GM21737 (cell line): ENCODE results near the gene DHRS3.

Experiments
- ATAC-seq: cut with Tn5 transposase; IDR thresholded peaks from one replicate; pipeline ENCODE4 v1.9.1; 2021; ENCODE audit warnings: mild to moderate bottlenecking, moderate library complexity; ENCODE audit not compliant: unreplicated experiment

The DHRS3 gene

DNA sequence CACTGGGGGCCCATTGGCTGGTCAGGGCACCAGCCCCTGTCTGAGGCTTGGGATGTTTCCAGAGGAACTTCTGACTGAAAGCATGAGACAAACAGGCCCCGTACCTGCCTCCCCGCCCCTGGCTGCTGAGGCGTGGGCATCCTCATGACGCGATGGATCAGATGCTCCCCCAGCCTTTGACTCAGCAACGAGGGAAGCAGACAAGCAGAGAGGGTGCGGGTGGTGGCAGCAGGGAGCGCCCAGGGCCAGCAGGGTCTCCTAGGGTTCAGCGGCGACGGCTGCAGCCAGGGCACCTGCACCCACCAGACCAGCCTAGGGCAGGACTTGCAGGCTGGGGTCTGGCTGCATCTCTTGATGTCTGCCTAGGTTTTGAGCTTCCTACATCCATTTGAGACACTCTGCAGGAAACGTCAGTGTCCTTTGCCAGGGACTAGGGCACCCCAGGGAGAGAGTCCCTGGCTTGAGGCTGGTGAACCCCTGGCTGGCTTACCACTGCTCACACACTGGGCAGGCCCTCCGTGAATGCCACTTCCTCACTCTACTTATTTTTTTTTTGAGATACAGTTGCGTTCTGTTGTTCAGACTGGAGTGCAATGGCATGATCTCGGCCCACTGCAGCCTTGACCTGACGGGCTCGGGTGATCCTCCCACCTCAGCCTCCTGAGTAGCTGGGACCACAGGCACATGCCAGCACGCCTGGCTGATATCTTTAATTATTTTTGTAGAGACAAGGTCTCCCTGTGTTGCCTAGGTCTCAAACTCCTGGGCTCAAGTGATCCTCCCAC lies 63.3 kb downstream of the DHRS3 start:
- ATAC-seq = no peak

DNA sequence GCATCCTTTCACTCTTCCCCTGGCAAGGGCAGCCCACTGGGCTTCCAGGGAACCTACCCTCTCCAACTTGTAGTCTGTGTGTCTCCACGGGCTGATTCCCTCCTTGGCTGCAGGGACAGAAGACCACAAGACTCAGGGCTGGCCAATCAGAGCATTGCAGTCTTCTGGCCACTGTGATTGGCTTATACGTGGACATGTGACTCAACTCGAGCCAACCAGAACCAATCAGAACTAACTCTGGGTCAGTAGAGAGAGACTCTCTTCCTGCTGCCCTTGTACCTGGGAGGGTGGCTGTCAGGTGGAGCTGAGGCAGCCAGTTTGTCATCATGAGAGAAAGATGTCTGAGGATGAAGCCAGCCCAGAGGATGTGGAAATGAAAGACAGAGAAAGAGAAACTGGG lies 64.0 kb downstream of the DHRS3 start:
- ATAC-seq = no peak

DNA sequence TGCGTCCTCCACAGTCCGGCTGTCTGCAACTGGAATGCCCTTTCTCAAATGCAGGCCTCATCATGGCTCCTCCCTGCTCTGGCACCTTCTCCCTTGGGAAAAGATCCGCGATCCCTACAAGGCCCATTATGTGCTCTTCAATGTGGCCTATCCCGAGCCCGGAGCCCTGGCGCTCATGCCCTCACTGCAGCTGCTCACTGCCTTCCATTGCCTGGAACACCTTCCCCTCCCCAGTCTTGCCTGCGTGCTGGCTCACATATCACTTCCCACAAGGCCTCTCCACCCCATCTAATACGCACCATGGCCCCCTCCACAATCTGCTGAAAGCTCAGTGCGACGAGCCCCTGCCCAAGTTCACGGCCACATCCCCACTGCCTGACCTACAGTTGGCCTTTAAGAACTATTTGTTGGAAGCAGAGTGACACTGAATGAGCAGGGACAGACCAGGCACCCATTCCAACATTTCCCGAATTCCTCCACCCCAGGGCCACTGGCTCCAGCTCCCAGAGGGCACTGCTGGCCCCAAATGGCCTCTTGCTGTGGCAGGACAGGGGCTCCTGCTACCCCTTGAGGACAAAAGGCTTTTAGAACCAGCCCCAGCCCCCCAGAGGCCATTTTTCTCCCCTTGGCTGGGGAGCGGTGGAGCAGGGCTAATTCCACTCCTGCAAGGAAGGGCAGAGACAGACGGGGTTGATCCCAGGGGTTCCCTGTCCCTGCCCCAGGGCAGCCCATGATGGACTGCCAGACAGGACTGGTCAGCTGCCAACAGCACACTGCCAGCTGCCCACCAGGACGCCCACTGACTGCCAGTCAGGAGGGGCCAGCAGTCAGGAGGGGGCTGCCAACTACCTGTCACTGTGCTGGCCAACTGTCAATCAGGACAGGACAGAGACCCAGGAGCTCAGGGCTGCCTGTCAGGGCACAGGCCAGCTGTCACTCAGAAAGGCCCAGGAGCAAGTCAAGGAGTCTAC lies 64.8 kb downstream of the DHRS3 start:
- no peak for ATAC-seq

DNA sequence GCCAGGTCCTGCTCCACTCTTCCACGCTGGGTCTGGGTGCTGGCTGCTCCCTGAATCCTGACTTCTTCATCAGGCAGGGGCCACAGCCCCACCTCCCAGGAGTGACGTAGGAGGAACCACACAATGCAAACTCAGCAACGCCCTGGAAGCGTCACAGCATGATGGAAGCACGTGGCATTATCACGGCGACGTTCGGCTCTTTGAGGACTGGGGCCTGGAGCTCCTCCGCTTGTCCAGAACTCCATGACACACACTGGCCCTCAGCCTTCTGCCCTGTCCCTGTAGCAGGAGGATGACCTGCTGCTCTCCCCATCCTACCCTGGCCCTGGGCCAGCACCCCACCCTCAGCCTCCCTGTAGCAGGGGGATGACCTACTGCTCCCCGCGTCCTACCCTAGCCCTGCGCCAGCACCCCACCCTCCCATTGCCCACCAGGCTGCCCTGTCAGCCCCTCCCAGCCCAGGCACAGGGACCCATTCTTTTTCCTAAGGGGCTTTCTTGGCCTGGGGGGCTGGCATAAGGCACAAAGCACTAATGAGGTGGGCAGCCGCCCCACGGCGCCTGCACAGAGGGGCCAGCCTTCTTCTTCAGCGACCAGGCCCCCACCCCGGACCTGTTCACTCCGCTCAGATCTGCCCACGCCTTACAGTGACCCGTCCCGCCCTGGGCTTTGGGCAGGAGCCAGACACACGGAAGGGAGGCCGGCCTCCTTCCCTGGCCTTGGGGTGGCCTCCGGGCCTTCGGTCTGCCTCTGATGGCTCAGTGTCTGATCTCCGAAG lies 65.7 kb downstream of the DHRS3 start:
- ATAC-seq = no peak

DNA sequence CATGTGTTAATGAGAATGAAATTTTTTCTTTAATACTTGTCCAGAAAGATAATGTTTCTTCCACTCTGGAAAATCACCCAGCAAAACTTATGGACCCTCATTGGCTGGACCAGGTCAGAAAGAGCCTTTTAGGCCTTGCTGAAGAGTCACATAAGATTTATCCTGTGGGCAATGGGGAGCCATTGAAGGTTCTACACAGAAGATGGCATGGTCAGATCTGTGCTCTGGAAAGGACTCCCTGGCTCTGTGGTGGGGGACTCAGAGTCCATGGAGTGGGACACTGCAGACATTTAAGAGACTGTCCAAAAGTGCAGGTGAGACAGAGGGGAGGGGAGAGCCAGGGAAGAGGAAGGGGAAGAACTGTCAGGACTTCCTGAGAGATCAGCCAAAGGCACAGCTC lies 66.4 kb downstream of the DHRS3 start:
- no peak for ATAC-seq

DNA sequence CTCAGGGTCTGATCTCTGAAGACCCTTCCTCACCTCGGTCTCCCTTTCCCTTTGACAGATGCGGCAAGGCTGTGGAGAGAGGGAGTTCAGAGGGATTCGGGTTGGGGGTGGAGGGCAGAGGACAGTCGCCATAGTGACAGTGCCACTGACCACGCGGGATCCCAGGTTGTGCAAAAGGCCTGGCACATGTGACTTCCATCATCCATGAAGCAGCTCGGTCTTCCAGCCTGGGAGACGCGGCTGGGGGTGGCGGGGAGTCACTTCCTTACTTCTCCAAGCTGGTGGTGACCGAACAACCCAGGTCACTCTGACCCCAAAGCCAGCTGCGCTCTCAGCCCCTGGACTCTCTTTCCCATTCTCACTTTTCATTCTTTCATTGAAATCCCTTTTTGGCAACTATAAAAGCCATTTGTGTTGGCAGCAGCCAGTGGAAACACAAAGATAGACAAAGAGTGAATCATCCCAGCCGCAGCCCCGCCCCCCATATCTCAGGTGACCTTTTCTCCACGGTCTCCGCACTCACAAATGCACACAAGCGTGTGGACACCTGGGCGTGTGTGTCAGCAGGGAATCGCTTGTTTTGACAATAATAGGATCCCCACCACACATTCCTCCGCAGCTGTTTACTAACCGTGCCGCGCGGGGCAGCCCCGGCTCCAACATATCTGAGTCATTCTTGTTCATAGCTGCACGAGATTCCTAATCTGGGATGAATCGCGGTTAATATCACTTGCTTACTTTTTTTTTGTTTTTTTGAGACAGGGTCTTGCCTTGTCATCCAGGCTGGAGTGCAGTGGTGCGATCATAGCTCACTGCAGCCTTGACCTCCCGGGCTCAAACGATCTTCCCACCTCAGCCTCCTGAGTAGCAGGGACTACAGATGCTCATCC lies 68.3 kb downstream of the DHRS3 start:
- ATAC-seq = no peak

DNA sequence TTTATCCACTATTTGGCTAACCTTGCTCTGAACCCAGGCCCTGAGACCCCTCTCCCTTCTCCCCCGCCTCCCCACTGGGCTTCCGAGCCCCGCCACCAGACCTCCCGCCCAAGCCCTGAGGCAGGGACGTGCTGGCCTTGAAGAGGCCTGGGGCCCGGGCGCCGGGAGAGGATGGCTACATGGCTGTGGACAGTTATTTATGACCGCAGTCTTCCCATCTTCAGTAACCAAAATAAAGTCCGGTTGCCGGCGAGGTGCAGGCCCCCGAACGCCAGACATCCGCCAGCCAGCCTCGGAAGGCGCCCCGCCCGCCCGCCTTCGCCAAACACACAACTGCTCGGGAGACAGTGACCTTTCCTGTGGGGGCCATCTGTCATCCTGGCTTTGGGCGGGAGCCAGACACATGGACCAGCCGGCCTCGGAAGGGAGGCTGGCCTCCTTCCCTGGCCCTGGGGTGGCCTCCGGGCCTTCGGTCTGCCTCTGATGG lies 69.0 kb downstream of the DHRS3 start:
- no peak for ATAC-seq

DNA sequence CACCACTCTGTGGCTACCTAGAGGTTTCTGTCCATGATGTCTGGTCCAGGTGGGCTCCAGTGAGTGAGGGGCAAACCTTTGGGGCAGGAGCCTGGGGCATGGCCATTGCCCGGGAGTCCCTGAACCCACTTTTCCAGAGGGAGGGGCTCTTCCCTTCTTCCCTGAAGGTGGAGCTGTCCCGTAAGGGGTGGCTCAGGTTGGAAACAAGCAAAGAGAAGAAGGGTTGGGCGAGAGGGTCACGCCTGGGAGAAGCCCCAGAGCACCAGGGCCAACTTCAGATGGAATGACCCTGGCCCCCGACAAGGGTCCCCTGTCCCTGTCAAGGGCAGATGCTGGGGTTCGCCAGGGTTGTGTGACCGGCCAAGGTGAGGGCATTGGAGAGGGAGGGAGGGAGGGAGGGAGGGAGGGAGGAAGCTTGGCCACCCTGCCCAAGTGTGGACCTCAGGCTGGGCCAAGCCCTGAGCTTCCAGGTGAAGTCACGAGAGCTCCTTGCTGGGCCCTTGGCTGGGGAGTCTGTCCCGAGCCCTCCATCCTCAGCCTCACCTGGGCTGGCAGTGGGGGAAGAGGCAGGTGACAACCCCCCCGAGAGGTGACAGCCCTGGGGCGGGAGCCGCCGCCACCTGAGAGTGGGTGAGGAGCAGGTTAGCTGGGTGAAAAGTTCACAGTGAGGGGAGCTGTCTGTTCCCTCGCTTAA lies 69.6 kb downstream of the DHRS3 start:
- ATAC-seq = no peak

DNA sequence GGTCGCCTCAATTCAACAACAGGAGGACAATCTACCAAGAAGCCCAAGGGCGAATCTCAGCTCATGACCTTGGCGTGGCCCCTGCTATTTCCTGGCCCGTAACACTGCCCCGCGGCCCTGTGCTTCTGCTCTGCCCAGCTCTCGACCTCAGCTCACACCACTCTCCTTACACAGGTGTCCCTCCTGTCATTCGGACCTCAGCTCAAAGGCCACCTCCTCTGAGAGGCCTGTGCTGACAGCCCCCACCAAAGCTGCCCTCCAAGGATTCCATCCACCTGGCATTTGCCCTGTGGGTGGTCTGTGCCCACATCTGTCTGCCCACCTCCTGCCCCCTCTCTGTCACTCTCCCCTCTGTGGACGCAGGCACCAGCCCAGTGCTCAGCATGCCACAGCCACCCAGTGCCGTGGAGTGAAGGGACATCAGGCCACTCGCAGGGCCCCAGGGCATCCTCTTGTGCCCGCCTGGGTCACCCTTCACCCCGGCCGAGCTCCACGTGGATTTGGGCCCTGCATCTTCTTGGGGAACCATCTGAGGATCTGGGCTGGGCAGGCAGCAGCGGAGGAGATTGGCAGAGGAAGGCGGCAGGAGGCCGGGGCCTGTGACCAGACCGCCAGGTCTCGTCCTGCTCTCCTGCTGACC lies 70.3 kb downstream of the DHRS3 start:
- no peak for ATAC-seq

DNA sequence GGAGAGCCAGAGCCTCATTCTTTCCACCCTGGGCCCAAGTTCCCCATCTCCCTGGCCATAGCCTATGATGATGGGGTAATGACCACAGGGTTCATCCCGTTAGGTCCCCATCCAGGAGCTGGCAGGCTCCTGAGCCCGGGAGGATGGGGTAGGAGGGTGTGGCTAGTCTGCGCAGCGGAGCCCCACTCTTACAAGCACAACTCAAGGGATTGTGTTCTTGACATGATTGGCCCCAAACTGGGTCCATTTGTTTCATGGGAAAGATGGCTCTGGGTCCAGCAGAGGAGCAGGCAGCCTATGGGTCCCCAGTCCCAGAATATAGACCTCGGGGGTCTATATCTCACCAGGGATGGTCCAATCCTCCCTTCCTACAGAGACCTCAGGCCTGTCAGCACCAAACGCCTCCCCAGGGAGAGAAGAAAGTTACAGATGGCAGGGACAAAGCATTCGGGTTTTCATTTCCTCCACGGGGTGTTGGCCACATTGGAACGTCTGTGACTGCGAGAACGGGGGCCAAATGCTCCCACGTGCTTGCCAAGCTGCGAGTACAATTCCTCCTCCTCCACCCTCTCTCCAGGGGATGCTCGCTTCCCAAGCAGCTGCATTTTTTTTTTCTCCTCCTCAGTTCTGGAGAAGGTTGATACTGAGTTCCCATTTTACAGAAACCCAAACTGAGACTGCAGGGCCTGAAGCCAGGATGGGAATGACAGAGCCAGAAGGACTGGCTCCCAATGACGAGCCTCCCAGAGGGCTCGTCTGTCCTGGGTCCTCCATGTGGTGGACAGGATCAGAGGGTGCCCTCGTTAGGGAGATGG lies 71.0 kb downstream of the DHRS3 start:
- ATAC-seq = no peak

DNA sequence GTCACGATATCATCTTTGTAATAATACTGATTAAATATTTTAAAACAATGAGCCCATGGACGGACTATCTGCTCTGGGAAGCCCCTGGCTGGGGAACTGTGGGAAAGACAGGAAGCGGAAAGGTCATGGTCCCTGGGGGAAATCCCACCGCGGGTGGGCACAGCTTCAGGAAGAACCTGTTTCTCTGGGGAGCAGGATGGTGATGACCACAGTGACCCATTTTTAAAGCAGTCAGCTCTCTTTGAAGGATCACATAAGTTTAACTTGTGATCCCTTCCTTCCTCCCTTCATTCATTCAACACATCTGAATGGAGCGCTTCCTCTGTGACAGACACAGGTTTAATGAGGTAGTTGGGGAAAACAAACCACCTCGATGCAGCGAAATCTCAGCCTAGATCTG lies 73.0 kb downstream of the DHRS3 start:
- no peak for ATAC-seq

DNA sequence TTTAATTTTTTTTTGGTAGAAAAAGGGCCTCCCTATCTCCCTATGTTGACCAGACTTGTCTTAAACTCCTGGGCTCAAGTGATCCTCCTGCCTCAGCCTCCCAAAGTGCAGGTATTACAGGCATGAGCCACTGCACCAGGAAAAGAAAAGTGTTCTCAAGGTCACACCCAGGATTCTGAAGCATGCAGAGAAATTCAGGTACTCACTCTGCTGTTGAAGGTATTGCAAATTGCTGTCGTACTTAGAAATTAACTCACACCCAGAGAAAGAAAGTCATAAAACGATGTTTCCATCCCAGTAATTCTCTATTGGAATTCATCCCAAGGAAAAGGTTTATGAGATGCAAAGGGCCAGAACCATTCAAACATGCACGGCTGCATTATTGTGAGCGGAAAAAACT lies 73.7 kb downstream of the DHRS3 start:
- no peak for ATAC-seq

DNA sequence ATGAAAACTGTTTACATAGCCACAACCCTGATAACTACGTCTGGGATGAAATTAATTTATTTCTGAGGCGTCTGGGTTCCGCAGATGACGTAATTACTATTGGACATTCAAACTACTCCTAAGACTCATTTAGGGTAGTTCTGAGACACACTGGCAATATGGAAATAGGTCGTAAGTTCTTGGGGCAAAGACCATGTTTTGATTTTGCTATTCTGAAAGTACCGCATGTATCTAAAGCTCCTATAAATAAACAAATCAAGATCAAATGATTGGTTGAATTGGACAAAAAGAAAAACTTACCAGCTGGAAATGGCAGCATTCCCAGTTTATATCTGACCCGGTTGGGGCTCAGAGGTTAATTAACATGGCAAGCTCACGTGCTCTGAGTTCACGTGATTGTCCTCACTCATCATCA lies 74.3 kb downstream of the DHRS3 start:
- ATAC-seq = no peak

DNA sequence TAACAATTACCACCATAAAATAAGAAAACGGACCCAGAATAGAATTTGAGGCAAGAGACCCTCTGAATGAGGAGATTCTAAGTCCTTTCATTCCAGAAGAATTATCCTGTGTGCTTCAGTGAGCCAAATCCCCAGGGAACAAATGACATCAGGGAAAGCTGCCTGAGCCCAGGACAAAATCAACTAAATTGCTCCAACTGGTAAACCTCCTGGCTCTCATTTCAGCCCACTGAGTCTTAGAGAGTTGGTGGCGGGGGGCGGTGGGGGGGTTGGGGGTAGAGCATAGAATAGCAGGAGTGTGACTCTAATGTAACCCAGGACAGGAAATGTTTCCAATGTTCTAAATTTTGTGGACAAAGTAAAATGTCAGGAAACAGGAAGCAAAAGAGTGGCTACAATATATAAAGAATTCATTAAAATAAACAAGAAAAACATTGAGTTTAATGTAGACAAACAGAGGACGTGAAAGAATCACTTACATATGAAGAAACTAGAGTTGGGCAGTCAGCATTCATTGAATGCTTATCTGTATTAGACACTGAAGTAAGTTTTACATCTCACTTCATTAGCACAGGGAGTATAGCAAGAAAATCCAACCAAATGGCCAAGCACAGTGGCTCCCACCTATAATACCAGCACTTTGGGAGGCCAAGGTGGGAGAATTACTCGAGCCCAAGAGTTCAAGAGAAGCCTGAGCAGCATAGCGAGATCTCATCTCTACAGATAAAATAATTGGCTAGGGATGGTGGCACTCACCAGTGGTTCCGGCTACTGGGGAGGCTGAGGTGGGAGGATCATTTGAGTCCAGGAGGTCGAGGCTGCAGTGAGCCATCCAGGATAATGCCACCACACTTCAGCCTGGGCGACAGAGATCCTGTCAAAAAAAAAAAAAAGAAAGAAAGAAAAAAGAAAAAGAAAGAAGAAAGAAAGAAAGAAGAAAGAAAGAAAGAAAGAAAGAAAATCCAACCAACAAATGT lies 75.1 kb downstream of the DHRS3 start:
- no peak for ATAC-seq

DNA sequence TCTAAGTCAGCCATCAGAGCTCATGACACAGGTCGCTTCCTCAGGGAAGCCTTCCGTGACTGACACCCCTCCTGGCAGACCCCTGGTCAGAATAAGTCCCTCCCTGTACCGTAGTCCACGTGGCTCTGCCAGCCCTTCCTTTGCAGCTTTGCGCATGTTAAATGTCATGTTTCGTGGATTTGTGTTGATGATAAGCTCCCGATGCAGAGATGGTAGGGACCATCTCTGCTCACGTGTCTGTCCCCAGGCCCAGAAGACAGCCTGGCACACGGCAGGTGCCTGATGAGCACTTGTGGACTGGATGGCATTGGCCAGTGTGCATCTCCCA lies 75.9 kb downstream of the DHRS3 start:
- ATAC-seq = no peak

DNA sequence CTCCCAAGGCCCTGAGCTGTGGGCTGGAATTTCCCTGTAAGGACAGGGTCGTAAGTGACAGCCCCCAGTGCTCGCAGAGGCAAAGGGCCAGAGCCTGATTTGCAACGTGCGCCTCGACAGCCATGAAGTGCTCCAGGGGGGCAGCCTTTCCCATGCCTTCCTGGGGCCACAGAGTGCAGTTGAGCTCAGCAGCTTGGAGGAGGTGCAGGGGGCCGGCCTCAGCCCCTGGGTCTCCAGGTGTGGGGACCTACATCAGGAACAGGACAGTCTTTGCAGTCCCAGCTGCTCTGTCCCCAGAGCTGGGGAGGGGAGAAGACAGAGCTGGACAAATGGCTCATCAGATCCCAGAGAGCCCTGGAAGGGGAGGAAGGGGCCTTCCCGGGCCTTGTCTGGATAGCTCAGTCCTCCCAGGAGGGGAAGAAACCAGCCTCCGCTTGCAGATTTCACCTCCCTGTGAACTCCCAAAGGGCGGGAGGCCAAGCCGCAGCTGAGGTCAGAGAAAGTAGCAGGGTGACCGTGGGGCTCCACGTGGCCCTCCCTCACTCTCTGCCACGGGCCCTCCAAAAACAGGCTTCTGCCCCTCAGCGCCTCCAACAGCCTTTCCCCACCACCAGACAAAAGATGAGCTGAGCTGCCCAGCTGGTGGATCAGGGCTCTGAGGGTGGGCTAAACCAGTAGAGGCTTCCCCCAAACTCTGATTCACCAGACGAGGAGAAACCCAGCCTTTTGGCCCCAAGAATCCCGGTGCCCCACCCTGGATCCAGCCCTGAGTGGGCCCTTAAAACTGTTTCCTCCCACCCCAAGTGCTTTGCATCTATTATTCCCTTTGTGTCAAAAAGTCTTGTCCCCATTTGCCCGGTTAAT lies 76.5 kb downstream of the DHRS3 start:
- ATAC-seq = no peak
